NCI-H1694 (cell line): ENCODE data around the gene INO80D.
"Not testable (repeated sequence)": the region's sequence is repeated elsewhere in the genome, so short reads cannot be mapped to it uniquely, and the experiment has no call there.

Experiments
- DNase-seq: peaks from one replicate; lab custom pipeline; 2025; lab: John Stamatoyannopoulos, UW

INO80D gene

GRCh38 chr2:205976934-205977659, 108.9 kb downstream of the INO80D start:
- DNase-seq = not testable (repeated sequence)

- DNase-seq = no peak
Observed at GRCh38 chr2:205976120-205976814, 109.7 kb downstream of the INO80D start.

- DNase-seq = no peak
Observed at GRCh38 chr2:205975082-205975949, 110.7 kb downstream of the INO80D start.

GRCh38 chr2:205972113-205972512, 113.9 kb downstream of the INO80D start:
- no peak for DNase-seq

- DNase-seq = no peak
Observed at GRCh38 chr2:205970348-205970747, 115.6 kb downstream of the INO80D start.

- DNase-seq = no peak
Observed at GRCh38 chr2:205969584-205969983, 116.4 kb downstream of the INO80D start.

GRCh38 chr2:205967391-205968075, 118.4 kb downstream of the INO80D start:
- DNase-seq = no peak

GRCh38 chr2:205965707-205966106, 120.3 kb downstream of the INO80D start:
- no peak for DNase-seq

- DNase-seq = no peak
Observed at GRCh38 chr2:205964111-205964761, 121.7 kb downstream of the INO80D start.

GRCh38 chr2:205959521-205959920, 126.5 kb downstream of the INO80D start:
- no peak for DNase-seq

GRCh38 chr2:205957452-205958154, 128.4 kb downstream of the INO80D start:
- no peak for DNase-seq

- no peak for DNase-seq
Observed at GRCh38 chr2:205954707-205955106, 131.3 kb downstream of the INO80D start.

- no peak for DNase-seq
Observed at GRCh38 chr2:205952282-205952681, 133.7 kb downstream of the INO80D start.

GRCh38 chr2:205948883-205949282, 137.1 kb downstream of the INO80D start:
- DNase-seq = no peak

- no peak for DNase-seq
Observed at GRCh38 chr2:205948496-205948837, 137.5 kb downstream of the INO80D start.

GRCh38 chr2:205947621-205948495, 138.1 kb downstream of the INO80D start:
- peak; percentile 30 for DNase-seq

GRCh38 chr2:205946226-205946625, 139.7 kb downstream of the INO80D start:
- no peak for DNase-seq
